Activated naive CD4-positive, alpha-beta T cell treated with anti-CD3 and anti-CD28 coated beads, Interleukin-2, amount 50 U/mL, for 24 hours (primary cell): ENCODE data around the gene TBX1.
"Not testable (repeated sequence)": the region's sequence is repeated elsewhere in the genome, so short reads cannot be mapped to it uniquely, and the experiment has no call there.

ENCODE experiments used
- H3K27ac Mint-ChIP-seq: one replicate; pipeline ENCODE4 v1.8.0; 2021; ENCODE audit warnings: mild to moderate bottlenecking, mixed read lengths
- H3K27me3 Mint-ChIP-seq: one replicate; pipeline ENCODE4 v1.8.0; 2021; ENCODE audit warnings: mixed read lengths
- H3K36me3 Mint-ChIP-seq: one replicate; pipeline ENCODE4 v1.8.0; 2021; ENCODE audit warnings: mixed read lengths
- H3K4me1 Mint-ChIP-seq: one replicate; pipeline ENCODE4 v1.8.0; 2021; ENCODE audit warnings: mixed read lengths
- H3K4me3 Mint-ChIP-seq: one replicate; pipeline ENCODE4 v1.8.0; 2021; ENCODE audit warnings: mild to moderate bottlenecking, mixed read lengths
- H3K9me3 Mint-ChIP-seq: one replicate; pipeline ENCODE4 v1.8.0; 2021; ENCODE audit warnings: mixed read lengths

Gene TBX1

GRCh38 chr22:19788661-19789225 lies 28.2 kb downstream of the TBX1 start:
- Mint-ChIP-seq H3K4me3 (no peak overlapping the region), H3K27me3 (no peaks in the 10 kb centered on the region), H3K36me3 (peaks cover 18% of the 10 kb centered on the region), H3K27ac (no peak overlapping the region), H3K4me1 (no peaks in the 10 kb centered on the region), H3K9me3 (peaks cover 7% of the 10 kb centered on the region)

- no peak overlapping the region for H3K27ac Mint-ChIP-seq
- H3K9me3 Mint-ChIP-seq, result peaks cover 7% of the 10 kb centered on the region
- H3K4me1 Mint-ChIP-seq, result no peaks in the 10 kb centered on the region
- peaks cover 25% of the 10 kb centered on the region for H3K36me3 Mint-ChIP-seq
- no peak overlapping the region for H3K4me3 Mint-ChIP-seq
- H3K27me3 Mint-ChIP-seq, result no peaks in the 10 kb centered on the region
These were observed 28.8 kb downstream of the TBX1 start for GRCh38 chr22:19789406-19789805.

GRCh38 chr22:19789828-19790227 lies 29.2 kb downstream of the TBX1 start:
- H3K27me3 Mint-ChIP-seq, result no peaks in the 10 kb centered on the region
- peaks cover 7% of the 10 kb centered on the region for H3K9me3 Mint-ChIP-seq
- no peaks in the 10 kb centered on the region for H3K4me1 Mint-ChIP-seq
- H3K36me3 Mint-ChIP-seq, result peaks cover 26% of the 10 kb centered on the region
- no peak overlapping the region for H3K27ac Mint-ChIP-seq
- H3K4me3 Mint-ChIP-seq, result no peak overlapping the region

DNA sequence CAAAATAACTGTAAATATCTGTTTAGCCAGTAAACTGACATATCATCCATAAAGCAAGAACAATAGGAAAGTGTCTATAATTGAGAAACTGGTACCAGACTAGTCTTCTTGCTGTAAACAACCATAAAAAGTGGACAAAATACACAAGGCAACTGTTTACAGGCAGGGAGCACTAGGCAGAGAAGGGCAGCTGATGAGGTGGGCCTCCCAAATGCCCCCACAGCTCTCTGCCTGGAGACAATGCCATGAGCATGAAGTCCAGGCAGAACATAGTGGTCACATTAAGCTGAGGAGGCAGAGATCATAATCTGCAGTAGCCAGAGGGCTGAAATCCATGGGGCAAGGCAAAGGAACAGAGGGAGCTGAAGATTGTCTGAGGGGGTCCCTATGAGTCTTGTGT lies 30.7 kb downstream of the TBX1 start:
- H3K27me3 Mint-ChIP-seq, result no peaks in the 10 kb centered on the region
- no peak overlapping the region for H3K27ac Mint-ChIP-seq
- peaks cover 14% of the 10 kb centered on the region for H3K4me1 Mint-ChIP-seq
- H3K36me3 Mint-ChIP-seq, result peaks cover 32% of the 10 kb centered on the region
- no peak overlapping the region for H3K4me3 Mint-ChIP-seq
- peaks cover 7% of the 10 kb centered on the region for H3K9me3 Mint-ChIP-seq

GRCh38 chr22:19791894-19792293 lies 31.3 kb downstream of the TBX1 start:
- H3K27ac Mint-ChIP-seq, result no peak overlapping the region
- peaks cover 18% of the 10 kb centered on the region for H3K4me1 Mint-ChIP-seq
- peaks cover 37% of the 10 kb centered on the region for H3K36me3 Mint-ChIP-seq
- no peaks in the 10 kb centered on the region for H3K27me3 Mint-ChIP-seq
- H3K9me3 Mint-ChIP-seq, result peaks cover 7% of the 10 kb centered on the region
- no peak overlapping the region for H3K4me3 Mint-ChIP-seq

- not testable (repeated sequence) for H3K27ac Mint-ChIP-seq, H3K4me3 Mint-ChIP-seq, H3K27me3 Mint-ChIP-seq, H3K9me3 Mint-ChIP-seq
- Mint-ChIP-seq H3K36me3 (peaks cover 37% of the 10 kb centered on the region), H3K4me1 (peaks cover 18% of the 10 kb centered on the region)
These were observed 31.9 kb downstream of the TBX1 start for GRCh38 chr22:19792383-19792896.

GRCh38 chr22:19793161-19793560 lies 32.6 kb downstream of the TBX1 start:
- Mint-ChIP-seq H3K4me3 (no peak overlapping the region), H3K36me3 (peaks cover 37% of the 10 kb centered on the region), H3K9me3 (peaks cover 7% of the 10 kb centered on the region), H3K27me3 (no peaks in the 10 kb centered on the region), H3K27ac (no peak overlapping the region), H3K4me1 (peaks cover 18% of the 10 kb centered on the region)

GRCh38 chr22:19793661-19794310 lies 33.2 kb downstream of the TBX1 start:
- Mint-ChIP-seq H3K9me3 (peaks cover 7% of the 10 kb centered on the region), H3K4me3 (no peak overlapping the region), H3K27me3 (no peaks in the 10 kb centered on the region), H3K27ac (no peak overlapping the region), H3K4me1 (peaks cover 18% of the 10 kb centered on the region), H3K36me3 (peaks cover 37% of the 10 kb centered on the region)

- no peak overlapping the region for H3K27ac Mint-ChIP-seq
- peaks cover 7% of the 10 kb centered on the region for H3K9me3 Mint-ChIP-seq
- H3K36me3 Mint-ChIP-seq, result peaks cover 39% of the 10 kb centered on the region
- H3K27me3 Mint-ChIP-seq, result no peaks in the 10 kb centered on the region
- no peak overlapping the region for H3K4me3 Mint-ChIP-seq
- H3K4me1 Mint-ChIP-seq, result peaks cover 18% of the 10 kb centered on the region
These were observed 35.0 kb downstream of the TBX1 start for GRCh38 chr22:19795617-19796008.

- peaks cover 18% of the 10 kb centered on the region for H3K4me1 Mint-ChIP-seq
- peaks cover 7% of the 10 kb centered on the region for H3K9me3 Mint-ChIP-seq
- no peaks in the 10 kb centered on the region for H3K27me3 Mint-ChIP-seq
- H3K4me3 Mint-ChIP-seq, result no peak overlapping the region
- H3K27ac Mint-ChIP-seq, result no peak overlapping the region
- H3K36me3 Mint-ChIP-seq, result peaks cover 39% of the 10 kb centered on the region
These were observed 35.6 kb downstream of the TBX1 start for GRCh38 chr22:19796160-19796559.

DNA sequence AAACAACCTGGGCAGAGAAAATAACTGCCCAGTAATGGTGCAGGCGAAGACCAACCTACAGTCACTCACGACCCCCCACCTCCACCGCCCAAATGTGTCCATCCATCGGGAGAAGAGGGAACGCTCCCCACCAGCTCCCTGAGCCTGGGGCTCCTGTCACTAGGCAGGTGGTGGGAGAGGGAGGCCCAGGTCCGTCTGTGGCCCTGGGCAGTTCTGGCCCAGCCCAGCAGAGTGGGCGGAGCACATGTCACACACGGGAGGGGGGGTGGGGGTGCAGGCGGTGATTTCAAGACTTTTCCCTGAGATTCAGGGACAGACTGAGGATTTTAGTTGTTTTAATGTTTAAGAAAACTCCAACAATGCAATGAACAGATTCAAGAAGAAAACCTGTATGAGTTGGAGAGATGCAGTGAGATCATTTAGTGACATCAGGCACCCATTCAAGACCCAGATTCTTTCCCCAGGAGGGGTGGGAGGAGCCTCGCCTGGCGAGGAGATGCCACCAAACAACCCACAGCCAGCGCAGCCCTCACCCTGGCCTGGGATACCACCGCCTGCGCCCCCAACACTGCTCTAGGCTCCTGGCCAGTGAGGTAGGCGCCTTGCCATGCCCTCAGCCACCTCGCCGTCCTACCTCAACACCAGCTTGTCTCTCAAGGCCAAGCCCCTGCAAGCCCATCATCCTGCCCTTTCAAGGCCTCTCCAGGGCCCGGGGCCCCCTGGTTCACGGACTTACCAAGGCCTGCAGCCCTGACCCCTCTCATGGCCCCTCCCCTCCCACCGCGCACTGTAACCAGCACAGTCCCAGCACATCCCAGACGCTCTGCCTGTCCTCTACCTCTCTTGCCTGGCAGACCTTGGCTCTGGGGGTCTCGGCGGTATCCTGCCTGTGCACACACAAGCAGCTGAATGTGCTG lies 36.8 kb downstream of the TBX1 start:
- Mint-ChIP-seq H3K27ac (no peak overlapping the region), H3K36me3 (peaks cover 29% of the 10 kb centered on the region)

GRCh38 chr22:19798003-19798665 lies 37.6 kb downstream of the TBX1 start:
- Mint-ChIP-seq H3K27ac (no peak overlapping the region), H3K27me3 (no peaks in the 10 kb centered on the region), H3K4me1 (peaks cover 18% of the 10 kb centered on the region), H3K9me3 (peaks cover 5% of the 10 kb centered on the region), H3K36me3 (peaks cover 28% of the 10 kb centered on the region), H3K4me3 (no peak overlapping the region)

More for the DNA sequence above, 36.8 kb downstream of the TBX1 start:
- peaks cover 7% of the 10 kb centered on the region for H3K9me3 Mint-ChIP-seq
- peaks cover 18% of the 10 kb centered on the region for H3K4me1 Mint-ChIP-seq
- no peaks in the 10 kb centered on the region for H3K27me3 Mint-ChIP-seq
- H3K4me3 Mint-ChIP-seq, result no peak overlapping the region

DNA sequence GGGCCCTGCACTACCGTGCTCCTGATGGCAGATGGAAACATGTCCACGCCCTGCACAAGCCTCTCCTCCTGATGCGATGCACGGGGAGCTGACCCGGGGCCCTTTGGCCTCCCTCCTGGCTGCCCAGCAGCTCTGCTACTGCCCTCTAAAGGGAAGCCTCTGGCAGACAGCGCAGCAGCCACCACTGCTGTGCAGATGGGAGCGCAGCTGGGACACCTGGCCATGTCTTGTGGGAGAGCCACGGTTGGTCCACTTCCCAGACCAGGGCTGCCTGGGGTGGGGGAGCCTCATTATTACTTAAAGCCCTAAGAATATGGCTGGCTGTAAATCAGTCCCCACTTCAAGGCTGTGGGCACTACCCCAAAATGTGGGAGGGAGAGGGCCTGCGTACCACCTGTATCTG lies 38.3 kb downstream of the TBX1 start:
- Mint-ChIP-seq H3K27ac (no peak overlapping the region), H3K36me3 (peaks cover 21% of the 10 kb centered on the region), H3K4me3 (no peak overlapping the region), H3K9me3 (no peaks in the 10 kb centered on the region), H3K4me1 (peaks cover 18% of the 10 kb centered on the region), H3K27me3 (no peaks in the 10 kb centered on the region)

DNA sequence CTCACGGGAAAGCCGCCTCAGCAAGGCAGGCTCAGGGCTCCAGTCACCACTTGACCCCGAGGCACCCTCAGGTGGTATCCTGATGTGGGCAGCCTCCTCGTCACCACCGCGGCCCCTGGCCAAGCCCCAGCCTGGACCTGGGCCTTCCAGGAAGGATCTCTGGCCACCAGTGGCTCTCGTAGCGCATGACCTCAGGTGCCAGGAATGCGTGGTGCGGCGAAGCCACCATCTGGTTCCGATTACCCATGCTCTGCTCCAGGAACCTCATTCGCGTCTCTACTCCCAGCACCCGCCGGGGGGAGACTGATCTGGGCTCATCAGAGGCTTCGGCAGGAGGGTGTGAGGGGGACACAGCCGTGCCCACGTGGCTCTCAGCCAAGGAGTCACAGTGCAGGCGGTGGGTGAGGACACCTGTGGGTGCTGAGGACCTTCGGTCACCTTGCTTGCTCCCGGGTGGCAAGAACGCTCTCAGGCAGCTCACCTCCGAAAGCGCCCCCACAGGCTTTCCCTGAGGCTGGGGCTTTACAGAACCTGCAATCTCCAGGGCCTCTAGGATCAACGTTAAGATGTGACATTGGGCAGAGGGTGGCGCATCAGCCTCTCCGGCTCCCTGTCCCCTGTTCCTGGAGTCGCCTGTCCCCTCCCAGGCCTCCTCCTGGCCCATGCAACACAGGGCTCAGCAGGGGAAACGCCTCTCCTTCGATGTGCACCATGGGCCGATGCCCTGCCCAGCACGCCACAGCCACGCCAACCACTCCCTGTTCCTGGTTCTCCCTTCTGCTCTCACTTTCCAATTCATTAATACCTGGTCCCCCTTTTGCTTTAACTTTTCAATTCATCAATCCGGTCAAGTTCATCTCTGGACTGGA lies 39.0 kb downstream of the TBX1 start:
- Mint-ChIP-seq H3K27ac (no peak overlapping the region), H3K27me3 (no peaks in the 10 kb centered on the region), H3K4me3 (no peak overlapping the region), H3K36me3 (peaks cover 15% of the 10 kb centered on the region), H3K9me3 (no peaks in the 10 kb centered on the region), H3K4me1 (peaks cover 18% of the 10 kb centered on the region)

DNA sequence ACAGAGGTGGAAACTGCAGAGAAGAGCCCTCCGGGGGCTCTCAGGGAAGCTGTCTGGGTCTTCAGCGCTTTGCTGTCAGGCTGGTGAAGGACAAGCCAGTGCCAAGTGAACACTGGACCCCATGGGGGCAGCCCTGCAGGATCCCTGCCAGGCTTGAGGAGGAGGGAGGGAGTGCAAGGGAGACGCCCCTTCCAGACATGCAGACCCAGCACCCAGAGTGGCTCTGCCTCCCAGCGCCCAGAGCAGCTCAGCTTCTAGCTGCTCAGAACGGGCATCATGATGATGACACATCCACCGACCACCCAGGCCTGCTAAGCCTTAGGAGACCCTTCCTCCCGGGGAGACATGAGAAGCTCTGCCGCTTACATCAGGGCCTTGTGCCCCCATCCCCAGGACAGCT lies 39.7 kb downstream of the TBX1 start:
- peaks cover 14% of the 10 kb centered on the region for H3K4me1 Mint-ChIP-seq
- H3K4me3 Mint-ChIP-seq, result no peak overlapping the region
- H3K9me3 Mint-ChIP-seq, result no peaks in the 10 kb centered on the region
- H3K36me3 Mint-ChIP-seq, result peaks cover 10% of the 10 kb centered on the region
- no peak overlapping the region for H3K27ac Mint-ChIP-seq
- no peaks in the 10 kb centered on the region for H3K27me3 Mint-ChIP-seq
